Measurements from ENCODE around the gene CSNK1D.

CSNK1D gene

DNA sequence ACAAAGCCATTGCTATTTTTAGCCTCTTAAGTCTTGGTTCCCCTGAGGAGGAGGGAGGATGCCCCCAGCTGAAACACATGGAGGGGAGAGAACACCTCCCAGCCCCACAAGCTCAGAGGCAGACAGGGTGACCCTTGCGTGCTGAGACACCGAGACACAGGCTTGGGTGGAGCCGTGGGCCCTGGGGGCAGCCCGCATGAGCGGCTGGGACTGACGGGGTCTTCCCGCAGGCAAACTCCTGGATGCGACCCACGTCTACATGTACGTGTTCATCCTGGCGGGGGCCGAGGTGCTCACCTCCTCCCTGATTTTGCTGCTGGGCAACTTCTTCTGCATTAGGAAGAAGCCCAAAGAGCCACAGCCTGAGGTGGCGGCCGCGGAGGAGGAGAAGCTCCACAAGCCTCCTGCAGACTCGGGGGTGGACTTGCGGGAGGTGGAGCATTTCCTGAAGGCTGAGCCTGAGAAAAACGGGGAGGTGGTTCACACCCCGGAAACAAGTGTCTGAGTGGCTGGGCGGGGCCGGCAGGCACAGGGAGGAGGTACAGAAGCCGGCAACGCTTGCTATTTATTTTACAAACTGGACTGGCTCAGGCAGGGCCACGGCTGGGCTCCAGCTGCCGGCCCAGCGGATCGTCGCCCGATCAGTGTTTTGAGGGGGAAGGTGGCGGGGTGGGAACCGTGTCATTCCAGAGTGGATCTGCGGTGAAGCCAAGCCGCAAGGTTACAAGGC lies 34.9 kb downstream of the CSNK1D start:
- peak; percentile 81 for DNase-seq

DNA sequence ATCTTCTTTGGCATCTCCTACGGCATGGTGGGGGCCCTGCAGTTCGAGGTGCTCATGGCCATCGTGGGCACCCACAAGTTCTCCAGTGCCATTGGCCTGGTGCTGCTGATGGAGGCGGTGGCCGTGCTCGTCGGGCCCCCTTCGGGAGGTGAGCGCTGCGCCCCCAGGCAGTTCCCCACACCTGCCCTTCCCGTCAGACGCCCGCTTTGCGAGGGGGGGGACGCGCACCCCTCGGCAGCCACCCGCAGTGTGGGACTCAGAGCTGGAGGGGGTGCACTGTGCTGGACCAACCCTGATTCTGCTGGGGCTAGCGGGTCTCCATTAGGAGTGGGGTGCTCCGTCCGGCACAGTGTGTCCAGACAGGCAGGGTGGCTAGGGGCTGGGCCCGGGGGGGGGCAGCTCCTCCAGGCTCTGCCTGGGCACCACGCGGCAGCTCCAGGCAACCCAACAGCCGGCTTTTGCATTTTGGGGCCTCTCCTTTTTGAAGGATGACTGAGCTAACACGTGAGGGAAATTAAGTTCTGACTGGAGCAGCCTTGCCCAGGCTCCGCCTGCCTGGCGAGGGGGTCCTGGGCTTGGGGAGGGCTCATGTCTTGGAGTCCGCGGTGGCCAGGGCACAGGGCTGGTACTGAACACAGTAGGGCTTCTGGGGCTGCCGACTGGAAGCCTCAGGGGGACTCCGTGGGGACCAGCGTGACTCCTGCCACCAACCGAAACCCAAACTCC lies 35.6 kb downstream of the CSNK1D start:
- DNase-seq: no peak

DNA sequence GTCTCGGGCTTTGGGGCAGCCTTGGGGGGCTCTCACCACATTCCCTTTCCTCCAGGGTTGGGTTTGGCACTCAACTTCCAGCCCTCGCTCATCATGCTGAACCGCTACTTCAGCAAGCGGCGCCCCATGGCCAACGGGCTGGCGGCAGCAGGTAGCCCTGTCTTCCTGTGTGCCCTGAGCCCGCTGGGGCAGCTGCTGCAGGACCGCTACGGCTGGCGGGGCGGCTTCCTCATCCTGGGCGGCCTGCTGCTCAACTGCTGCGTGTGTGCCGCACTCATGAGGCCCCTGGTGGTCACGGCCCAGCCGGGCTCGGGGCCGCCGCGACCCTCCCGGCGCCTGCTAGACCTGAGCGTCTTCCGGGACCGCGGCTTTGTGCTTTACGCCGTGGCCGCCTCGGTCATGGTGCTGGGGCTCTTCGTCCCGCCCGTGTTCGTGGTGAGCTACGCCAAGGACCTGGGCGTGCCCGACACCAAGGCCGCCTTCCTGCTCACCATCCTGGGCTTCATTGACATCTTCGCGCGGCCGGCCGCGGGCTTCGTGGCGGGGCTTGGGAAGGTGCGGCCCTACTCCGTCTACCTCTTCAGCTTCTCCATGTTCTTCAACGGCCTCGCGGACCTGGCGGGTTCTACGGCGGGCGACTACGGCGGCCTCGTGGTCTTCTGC lies 36.3 kb downstream of the CSNK1D start:
- no peak for DNase-seq

DNA sequence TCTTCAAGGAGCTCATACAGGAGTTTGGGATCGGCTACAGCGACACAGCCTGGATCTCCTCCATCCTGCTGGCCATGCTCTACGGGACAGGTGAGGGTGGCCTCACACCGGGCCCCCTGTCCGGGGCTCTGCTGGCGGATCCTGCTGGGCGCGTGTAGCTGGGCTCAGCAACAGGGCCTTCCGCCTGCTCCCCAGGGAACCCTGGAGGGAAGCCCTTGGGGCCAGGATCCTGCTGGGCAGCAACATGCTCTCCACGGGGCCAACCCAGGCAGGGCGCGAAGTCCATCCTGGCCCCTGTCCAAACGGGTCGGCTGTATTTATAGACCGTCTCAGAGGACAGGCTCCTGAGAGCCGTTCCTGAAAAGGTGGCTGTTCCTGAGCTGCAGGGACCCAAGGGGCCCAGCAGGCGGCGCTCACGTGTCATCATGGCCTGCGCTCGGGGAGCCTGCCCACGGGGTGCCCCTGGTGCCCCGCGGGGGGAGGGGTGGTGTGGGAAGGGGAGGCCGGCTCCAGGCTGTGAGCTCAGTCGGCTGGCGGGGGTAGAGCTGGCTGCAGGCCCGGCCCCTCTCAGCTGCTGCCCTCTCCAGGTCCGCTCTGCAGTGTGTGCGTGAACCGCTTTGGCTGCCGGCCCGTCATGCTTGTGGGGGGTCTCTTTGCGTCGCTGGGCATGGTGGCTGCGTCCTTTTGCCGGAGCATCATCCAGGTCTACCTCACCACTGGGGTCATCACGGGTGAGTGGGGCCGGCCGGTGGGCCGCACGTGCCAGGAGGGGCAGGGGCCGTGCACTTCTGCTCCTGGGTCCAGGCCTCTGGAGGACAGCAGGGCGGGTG lies 37.1 kb downstream of the CSNK1D start:
- DNase-seq: peak; percentile 64

- DNase-seq: peak; percentile 49
Measured at GRCh38 chr17:82235775-82236141, 37.7 kb downstream of the CSNK1D start.

DNA sequence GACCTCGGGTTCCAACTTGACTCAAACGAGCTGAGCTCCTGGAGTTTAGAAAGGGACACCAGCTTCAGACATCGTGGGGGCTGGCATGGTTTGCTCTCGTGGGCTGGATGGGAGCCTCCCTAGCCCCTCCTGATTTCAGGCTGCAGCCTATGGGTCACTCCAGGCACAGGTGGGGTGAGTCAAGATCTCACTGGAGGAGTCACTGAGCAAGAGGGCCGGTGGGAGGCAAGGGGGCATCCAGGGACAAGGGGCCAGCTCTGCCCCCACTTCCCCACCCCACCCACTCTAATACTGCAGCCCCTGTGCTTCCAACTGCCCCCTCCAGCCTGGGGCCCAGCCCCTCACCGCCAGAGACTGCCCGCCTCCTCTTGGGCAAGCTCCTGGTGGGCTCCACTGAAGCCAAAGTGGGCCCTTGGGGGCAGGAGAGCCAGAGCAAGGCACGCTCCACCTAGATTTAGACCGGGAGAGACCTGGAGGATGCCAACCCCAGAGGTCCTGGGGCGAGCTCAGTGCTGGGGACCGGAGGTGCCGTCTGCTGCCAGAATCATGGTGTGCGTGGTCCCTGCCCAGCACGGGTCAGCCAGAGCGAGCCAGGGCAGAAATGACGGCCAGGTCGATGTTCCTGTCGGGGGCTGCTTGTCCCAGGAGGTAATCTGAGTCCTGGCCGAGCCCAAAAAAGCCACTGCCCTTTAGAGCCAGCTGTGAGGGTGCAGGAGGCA lies 38.3 kb downstream of the CSNK1D start:
- DNase-seq: no peak

DNA sequence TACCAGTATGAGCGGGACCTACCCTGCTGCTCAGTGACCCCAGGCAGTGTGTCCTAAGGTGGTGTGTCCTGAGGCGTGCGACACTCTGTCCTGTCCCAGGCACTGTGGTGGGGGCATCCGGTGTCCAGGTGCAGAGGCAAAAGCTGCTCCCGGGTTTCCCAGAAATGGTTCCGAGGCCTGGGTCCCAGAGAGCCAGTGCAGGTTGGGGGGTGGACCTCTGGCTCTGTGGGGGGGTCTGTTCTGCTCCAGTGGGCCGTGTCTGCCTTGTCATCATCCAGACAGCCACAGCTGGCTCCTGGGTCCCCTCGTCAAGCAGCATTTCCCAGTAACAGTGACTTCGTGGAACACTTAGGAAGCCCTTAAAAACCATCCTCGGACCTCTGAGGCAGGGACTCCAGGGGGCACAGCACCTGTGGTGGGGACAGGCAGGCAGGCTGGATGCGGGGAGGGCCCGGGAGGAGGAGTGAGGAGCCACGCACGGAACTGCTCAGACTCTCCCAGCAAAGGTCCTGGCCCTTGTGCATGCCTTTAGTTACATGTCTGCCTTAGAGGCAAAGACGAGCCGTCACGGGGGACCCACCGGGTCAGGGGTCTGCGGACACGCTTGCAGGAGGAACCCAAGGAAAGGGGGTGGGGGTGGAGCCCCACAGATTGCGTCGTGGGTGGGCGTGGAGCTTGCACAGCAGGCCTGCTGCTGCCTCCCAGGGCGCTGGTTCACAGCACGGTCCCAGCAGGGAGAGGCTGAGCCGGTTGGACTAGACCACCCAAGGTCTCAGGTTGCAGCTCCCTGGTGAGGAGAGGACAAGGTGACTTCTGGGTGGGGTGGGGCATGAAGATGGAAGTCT lies 39.1 kb downstream of the CSNK1D start:
- no peak for DNase-seq

DNA sequence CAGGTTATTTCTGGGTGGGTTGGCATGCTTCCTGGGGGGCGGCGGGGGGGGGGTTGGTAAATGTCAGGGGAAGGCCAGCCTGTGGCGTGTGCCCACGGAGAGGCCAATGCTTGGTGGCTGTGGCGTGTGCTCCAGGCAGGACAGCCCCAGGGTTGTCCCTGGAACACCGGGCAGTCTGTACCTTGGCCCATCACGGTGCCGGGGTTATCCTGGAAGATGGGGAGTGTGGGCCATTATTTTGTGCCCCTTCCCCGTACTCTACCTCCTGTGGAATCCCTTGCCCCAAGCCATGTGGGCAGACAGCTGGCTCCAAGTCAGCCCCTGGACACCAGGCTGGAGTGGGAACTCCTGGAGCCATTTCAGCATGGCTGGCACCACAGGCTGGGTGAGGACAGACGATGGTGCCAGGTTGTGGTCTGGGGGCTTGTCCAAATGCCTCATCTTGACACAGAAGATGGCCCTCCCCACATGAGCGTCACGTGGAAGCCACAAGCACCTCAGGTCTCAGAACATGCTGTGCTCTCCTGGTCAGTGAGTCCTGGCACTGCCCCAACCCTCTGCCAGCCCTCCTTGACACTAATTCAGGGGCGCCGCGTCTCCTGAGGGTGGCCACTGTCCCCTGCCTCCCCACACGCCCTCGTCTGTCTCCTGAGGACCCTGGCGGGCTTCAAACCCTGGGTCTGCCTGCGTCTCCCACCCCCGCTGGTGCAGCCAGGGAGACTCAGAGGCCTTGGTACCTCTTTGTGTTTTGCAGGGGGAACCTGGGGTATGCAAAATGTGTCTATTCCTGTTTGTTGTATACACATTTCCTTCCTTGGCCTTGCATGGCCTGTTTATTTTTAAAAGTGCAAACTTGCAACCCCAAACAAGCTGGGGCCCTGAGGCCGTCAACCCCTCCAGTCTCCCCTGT lies 40.4 kb downstream of the CSNK1D start:
- DNase-seq: no peak

GRCh38 chr17:82232322-82232820 lies 41.1 kb downstream of the CSNK1D start:
- no peak for DNase-seq

DNA sequence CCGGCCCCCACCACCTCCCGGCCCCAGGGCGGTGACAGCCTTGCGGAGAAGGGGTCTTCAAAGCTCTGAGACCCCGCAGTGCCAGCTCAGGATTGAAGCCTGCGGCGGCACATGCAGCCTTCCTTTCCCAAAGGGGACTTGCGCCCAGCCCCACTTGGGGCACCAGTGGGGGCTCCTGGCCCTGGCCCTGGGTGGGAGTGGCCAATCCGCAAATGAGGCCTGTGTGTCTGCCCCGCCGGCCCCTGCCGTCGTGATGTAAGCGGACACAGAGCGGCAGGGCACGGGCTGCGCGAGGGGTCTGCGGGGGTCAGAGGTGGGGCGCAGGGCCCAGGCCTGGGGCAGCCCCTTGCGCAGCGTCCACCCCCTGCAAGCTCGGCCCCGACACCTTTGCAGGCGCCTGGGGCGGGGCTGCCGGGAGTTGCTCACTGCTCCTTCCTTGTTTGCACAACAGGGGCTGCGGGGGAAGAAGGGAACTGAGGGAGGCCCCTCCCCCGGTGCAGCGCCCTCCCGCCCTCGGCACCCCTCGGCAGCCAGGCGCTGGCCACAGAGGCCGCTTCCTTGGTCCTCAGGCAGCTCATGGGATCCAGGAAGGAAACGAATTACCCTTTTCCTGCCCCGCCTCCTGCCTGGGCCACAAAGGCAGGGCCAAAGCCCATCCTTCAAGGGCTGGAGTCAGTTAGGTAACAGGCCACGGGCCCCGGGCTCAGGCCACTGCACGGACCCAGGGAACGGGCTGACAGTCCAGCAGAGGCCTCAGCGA lies 41.8 kb downstream of the CSNK1D start:
- DNase-seq: peak; percentile 89

DNA sequence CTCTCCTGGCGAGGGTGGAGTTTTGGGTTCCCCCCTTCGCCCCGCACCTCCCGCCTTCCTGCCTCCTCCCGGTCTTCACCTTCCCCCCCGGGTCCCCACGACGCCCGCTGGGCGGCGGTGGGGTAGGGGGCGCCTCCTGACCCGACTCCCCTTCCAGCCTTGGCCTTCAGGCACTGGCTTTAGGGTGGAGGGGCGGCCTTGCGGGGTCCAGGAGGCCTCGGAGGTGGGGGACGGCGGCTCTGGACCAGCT lies 42.3 kb downstream of the CSNK1D start:
- no peak for DNase-seq

DNA sequence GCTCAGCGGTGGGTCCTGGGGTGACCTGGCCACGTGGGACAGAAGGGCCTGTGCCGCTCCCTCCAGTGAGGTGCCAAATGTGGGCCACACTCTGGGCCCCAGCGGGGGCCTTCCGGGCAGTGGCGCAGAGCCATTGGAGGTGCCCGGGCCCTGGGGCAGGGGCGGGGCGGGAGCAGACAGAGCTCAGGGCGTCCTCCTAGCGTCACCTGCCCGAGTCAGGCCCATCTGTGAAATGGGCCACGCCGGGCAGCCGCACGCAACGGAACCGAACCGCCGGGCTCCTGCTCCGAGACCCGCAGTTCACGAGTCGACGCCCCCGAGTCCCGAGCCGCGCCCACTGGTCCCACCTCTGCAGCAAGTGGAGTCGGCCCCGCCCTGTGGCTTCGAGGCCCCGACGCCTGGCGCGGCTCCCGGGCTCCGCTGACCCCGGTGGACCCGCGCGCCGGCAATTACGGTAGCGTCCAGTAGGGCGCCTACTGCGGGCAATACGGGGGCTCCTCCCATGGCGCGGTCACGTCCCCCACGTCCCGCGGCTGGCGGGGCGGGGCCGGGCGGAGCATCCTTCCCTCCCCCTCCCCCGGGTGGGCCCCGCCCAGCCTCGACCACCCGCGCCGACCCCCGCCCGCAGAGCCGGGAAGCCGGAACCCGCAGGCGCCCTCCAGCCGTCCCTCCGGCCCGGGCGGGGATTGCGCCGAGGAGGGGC lies 42.7 kb downstream of the CSNK1D start:
- DNase-seq: peak; percentile 93

DNA sequence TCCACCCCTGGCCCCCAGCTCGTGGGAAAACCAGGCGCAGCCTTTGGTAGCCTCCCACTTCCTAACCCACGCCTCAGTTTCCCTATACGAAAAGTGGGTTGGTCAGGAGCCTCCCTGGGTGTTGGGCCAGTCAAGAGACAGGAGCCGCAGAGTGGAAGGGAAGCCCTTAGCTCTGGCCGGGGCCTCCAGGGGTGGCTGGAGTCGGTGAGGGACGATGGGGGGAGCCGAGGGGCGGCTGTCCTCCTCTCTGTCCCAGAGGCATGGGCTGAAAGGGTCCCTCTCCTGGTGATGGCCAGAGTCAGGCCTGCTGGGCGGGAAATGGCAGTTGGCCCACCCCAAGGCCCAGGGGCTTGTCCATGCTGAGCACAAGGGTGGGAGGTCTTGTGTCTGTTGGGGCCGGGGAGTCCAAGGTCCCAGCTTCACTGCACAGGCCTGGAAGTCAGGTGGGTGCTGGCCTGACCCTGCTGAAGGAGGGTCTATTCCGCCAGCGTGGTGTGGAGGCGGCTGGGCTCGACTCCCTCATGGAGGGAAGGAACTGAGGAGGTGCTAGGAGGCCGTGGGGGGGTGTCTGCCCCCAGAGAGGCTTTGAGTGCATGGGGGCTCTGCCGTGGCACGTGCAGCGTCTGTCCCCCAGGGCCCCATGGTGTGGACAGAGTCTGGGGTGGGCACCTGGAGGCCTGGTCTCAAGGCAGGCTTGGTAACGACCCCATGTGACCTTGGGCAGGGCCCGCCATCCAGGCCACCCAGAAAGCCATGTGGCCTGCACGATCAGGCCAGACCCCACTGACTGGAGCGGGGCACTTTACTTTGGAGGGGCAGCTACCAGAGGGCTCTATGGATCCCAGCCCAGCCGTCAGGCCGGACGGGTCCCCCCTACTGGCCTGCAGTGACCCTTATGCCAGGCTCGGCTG lies 43.5 kb downstream of the CSNK1D start:
- no peak for DNase-seq

GRCh38 chr17:82228842-82229697 lies 44.4 kb downstream of the CSNK1D start, which contains the start of gene SLC16A3:
TSS of gene SLC16A3 (plus strand) at chr17:82229042. CDS start at chr17:82236009, 6,967 bp downstream.
- peak; percentile 89 for DNase-seq

DNA sequence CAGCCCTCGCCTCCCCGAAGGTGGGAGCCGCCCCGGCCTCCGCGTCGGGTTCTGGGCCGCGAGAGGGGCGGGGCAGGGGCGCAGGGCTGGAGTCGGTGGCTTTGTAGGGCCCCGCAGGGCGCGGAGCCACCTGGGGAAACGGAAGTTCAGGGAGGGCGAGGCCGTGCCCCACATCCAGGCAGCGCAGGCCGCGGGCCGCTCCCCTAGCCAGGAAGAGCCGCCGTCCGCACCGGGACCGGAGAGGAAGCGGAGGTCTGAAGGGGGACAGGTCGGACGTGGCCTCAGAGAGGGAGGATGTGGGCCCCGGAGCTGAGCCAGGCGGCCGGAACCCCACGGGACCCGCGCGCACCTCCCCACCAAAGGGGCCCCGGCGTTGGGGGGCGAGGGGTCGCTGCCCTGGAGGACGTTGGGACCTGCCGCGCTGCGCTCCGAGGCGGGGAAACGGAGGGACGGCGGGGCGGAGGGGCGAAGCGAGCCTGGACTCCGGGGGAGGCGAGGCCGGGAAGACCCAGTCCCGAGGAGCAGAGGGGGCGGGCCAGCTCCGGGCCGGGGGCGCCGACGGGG lies 45.1 kb downstream of the CSNK1D start:
- DNase-seq: peak; percentile 50

DNA sequence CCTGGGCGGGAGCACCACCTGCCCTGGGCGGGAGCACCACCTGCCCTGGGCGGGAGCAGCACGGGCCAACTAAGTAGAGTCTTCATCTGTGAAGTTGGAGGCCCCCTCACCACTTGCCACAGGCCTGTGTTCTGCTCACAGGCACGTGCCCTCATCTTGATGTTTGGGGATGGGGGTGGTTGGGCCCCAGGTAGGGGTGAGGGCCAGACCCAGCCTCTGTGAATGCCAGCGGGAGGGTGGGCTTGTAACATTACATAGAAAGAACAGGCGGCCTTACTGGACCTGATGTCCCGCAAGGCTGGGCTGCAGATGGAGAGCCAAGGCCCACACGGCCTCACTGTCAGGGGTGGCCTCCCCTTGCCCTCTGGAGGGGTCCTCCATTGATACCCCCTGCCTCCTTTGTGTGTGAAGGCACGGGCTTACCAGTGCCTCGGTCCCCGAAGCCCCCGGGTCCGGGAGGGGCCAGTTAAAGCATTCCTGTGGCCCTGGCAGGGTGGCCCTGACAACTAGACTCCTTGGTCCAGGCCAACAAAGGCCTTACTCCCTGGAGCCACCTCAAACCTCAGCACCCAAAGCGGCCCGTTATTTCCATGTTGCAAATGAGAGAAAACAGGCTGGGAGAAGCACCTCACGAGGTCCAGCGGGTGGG lies 45.7 kb downstream of the CSNK1D start:
- DNase-seq: no peak
